Lower leg skin (tissue), 3 donors: ENCODE data around the gene SNX3.

Experiments
- CTCF ChIP-seq, 3 donors: fragments of 450-650 bp; IDR thresholded peaks; one replicate each; pipeline ENCODE4 v1.5.1; 2016; ENCODE audit warnings: antibody characterized with exemption in 3 of 3, mild to moderate bottlenecking in 3 of 3, moderate library complexity in 2 of 3
- POLR2A ChIP-seq, 2 donors: fragments of 450-650 bp; IDR thresholded peaks; one replicate each; pipeline ENCODE4 v1.6.1; 2016 to 2017; ENCODE audit warnings: antibody characterized with exemption in 2 of 2, mild to moderate bottlenecking in 1 of 2, moderate library complexity in 1 of 2

GRCh38 chr6:108252055-108252454 lies 8.8 kb downstream of the SNX3 start:
- TF ChIP-seq POLR2A (IDR thresholded peaks at IDR 0.05) (no peak), CTCF (IDR thresholded peaks at IDR 0.05) (no peak)
